ENCODE measurements around the gene TMEM131.
"Not testable (repeated sequence)": the region's sequence is repeated elsewhere in the genome, so short reads cannot be mapped to it uniquely, and the experiment has no call there.

Gene TMEM131

GRCh38 chr2:98022067-98022466 is 26.3 kb upstream of the TMEM131 start:
- not testable (repeated sequence) for DNase-seq (ENCODE audit: low read depth)

- DNase-seq (ENCODE audit: low read depth): no peak
Measured at GRCh38 chr2:98020992-98021713, 25.4 kb upstream of the TMEM131 start.

- no peak for DNase-seq (ENCODE audit: low read depth)
Measured at GRCh38 chr2:98020516-98020915, 24.8 kb upstream of the TMEM131 start.

- DNase-seq (ENCODE audit: low read depth): no peak
Measured at GRCh38 chr2:98016908-98017670, 21.3 kb upstream of the TMEM131 start.

GRCh38 chr2:98015671-98016070 is 19.9 kb upstream of the TMEM131 start:
- DNase-seq (ENCODE audit: low read depth): no peak

- DNase-seq (ENCODE audit: low read depth): no peak
Measured at GRCh38 chr2:98014379-98014778, 18.6 kb upstream of the TMEM131 start.

GRCh38 chr2:98013407-98014042 is 17.8 kb upstream of the TMEM131 start:
- no peak for DNase-seq (ENCODE audit: low read depth)

- DNase-seq (ENCODE audit: low read depth): no peak
Measured at GRCh38 chr2:98012561-98012991, 16.8 kb upstream of the TMEM131 start.

- DNase-seq (ENCODE audit: low read depth): no peak
Measured at GRCh38 chr2:98009887-98010760, 14.4 kb upstream of the TMEM131 start.

- no peak for DNase-seq (ENCODE audit: low read depth)
Measured at GRCh38 chr2:98008415-98008814, 12.7 kb upstream of the TMEM131 start.

GRCh38 chr2:98006378-98006777 is 10.6 kb upstream of the TMEM131 start:
- DNase-seq (ENCODE audit: low read depth): no peak

GRCh38 chr2:98004613-98005012 is 8.9 kb upstream of the TMEM131 start:
- DNase-seq (ENCODE audit: low read depth): no peak

- DNase-seq (ENCODE audit: low read depth): no peak
Measured at GRCh38 chr2:98004047-98004446, 8.3 kb upstream of the TMEM131 start.

GRCh38 chr2:97999536-97999935 is 3.8 kb upstream of the TMEM131 start:
- DNase-seq (ENCODE audit: low read depth): no peak

GRCh38 chr2:97998431-97999005 is 2.8 kb upstream of the TMEM131 start:
- DNase-seq (ENCODE audit: low read depth): no peak

- DNase-seq (ENCODE audit: low read depth): no peak
Measured at GRCh38 chr2:97997784-97998392, 2.1 kb upstream of the TMEM131 start.

- DNase-seq (ENCODE audit: low read depth): no peak
Measured at GRCh38 chr2:97996679-97997078, 931 bp upstream of the TMEM131 start.

- peak; percentile 2 for DNase-seq (ENCODE audit: low read depth)
Measured at GRCh38 chr2:97995026-97995733, 568 bp downstream of the TMEM131 start.

GRCh38 chr2:97994476-97994875 is 1.3 kb downstream of the TMEM131 start:
- DNase-seq (ENCODE audit: low read depth): no peak

GRCh38 chr2:97993926-97994325 is 1.8 kb downstream of the TMEM131 start:
- DNase-seq (ENCODE audit: low read depth): no peak

Measured in stimulated activated CD8-positive, alpha-beta memory T cell treated with anti-CD3 and anti-CD28 coated beads, Interleukin-15, amount 100 ng/mL, for 1 hour (primary cell).